Erythroblast (primary cell): ENCODE data around the gene APOF.
"Not testable (repeated sequence)": the region's sequence is repeated elsewhere in the genome, so short reads cannot be mapped to it uniquely, and the experiment has no call there.

Experiments used
- DNase-seq, 2 experiments: peaks; one replicate each; lab custom pipeline; 2025; lab: John Stamatoyannopoulos, UW
- GATA1 ChIP-seq: IDR thresholded peaks from 2 replicates; pipeline ENCODE4 v1.6.1; 2011; ENCODE audit warnings: low read depth, mild to moderate bottlenecking, control low read depth, low read length, moderate library complexity
- POLR2A ChIP-seq: IDR thresholded peaks from 2 replicates; pipeline ENCODE4 v1.6.1; 2011; ENCODE audit warnings: mild to moderate bottlenecking, low read length

Gene APOF

DNA sequence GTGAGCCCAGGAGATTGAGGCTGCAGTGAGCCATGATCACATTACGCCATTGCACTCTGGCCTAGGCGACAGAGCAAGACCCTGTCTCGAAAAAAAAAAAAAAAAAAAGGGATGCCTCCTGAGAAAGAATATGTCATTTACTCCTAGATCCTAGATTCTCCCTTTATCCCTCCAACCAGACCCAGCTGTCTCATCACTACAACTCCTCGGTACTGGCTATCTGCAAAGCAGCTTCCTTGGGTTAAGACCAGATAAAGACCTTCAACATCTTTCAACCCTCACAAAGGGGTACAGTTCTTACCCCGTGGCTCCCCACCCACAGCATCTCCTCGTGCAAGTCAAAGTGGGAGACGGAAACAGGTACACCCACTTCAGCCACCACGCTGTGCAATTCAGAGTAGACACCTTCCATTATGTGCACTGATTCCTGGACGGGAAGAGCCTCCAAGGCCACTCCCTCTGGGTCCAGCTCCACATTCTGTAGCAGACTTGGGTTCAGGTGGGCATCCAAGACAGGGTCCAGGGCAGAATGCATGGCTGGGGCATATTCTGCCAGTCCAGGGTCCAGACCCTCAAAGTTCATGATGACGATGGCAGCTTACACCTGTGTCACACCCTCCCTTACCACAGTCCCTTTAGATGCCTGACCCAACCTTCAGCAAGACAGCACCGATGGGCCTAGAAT, 30.0 kb downstream of the APOF start:
- TF ChIP-seq POLR2A (no peak), GATA1 (no peak)
- peak in 1 of 2 experiments; percentile 18 for DNase-seq

DNA sequence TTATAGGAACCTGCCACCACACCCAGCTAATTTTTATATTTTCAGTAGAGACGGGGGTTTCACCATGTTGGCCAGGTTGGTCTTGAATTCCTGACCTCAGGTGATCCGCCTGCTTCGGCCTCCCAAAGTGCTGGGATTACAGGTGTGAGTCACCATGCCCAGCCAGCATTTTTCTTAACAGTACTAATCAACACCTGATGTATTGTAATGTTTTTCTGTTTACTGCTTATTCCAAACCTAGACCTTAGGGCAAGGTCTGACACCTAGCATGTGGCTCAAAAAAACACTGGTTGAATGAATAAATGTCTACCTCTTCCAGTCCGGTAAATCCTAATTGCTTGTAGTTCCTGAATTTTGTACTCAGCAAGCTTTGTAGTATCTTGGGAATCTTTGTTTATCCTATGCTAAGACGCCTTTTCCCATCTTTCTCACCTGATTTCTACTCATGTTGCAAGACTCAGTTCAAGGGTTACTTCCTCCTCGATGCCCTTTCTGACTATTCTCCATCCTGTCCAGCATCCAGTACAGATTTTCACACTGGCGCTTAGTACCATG, 31.6 kb downstream of the APOF start:
- TF ChIP-seq POLR2A, result no peak
- no peak for TF ChIP-seq GATA1
- no peak for DNase-seq

DNA sequence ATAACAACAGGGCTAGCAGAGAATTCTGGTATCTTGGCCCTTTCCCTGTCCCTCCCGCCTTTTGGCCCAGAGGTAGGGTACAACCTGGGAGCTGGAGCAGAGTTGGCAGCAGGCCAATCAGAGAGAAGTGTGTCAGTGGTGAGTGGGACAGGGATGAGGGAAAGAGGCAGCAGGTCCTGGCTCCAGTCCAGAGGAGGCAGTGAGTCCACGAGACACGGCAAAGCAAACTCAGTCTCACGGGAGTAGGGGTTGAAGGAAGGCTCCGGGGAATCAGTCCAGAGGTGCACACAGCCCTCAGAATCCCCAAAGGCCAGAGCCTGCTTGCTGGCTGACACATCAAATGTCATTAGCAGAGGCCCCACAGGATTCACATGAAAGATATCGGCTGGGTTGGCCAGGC, 36.1 kb downstream of the APOF start:
- no peak for DNase-seq
- TF ChIP-seq GATA1, result no peak
- no peak for TF ChIP-seq POLR2A

DNA sequence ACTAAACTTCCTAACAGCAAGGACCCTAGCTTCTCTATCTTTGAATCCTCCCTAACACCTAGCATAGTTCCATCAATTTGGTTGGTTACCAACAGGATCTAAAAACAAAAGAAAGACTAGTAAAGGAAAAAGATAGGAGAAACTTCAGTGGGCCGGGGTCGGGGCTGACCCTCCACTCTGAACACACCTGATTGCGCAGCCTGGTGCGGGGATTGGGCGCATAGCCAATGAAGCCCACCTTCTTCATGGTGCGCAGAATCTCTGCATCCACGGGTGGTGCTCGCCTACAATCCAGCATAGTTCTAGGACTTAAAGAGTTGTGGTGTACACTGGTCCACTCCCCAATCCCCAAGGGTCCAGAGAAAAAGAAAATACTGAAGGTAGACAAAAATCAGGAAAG, 36.5 kb downstream of the APOF start:
- TF ChIP-seq GATA1 (no peak), POLR2A (no peak)
- no peak for DNase-seq

GRCh38 chr12:56324206-56324605, 38.5 kb downstream of the APOF start:
- no peak for DNase-seq
- no peak for TF ChIP-seq GATA1
- no peak for TF ChIP-seq POLR2A

GRCh38 chr12:56321610-56322009, 41.0 kb downstream of the APOF start:
- DNase-seq, result not testable (repeated sequence)

- peak in 1 of 2 experiments; percentile 37 for DNase-seq
- TF ChIP-seq POLR2A (no peak), GATA1 (no peak)
Observed at GRCh38 chr12:56321027-56321426, 41.6 kb downstream of the APOF start.

- TF ChIP-seq GATA1 (no peak), POLR2A (no peak)
- DNase-seq, result no peak
Observed at GRCh38 chr12:56317675-56318074, 45.0 kb downstream of the APOF start.

DNA sequence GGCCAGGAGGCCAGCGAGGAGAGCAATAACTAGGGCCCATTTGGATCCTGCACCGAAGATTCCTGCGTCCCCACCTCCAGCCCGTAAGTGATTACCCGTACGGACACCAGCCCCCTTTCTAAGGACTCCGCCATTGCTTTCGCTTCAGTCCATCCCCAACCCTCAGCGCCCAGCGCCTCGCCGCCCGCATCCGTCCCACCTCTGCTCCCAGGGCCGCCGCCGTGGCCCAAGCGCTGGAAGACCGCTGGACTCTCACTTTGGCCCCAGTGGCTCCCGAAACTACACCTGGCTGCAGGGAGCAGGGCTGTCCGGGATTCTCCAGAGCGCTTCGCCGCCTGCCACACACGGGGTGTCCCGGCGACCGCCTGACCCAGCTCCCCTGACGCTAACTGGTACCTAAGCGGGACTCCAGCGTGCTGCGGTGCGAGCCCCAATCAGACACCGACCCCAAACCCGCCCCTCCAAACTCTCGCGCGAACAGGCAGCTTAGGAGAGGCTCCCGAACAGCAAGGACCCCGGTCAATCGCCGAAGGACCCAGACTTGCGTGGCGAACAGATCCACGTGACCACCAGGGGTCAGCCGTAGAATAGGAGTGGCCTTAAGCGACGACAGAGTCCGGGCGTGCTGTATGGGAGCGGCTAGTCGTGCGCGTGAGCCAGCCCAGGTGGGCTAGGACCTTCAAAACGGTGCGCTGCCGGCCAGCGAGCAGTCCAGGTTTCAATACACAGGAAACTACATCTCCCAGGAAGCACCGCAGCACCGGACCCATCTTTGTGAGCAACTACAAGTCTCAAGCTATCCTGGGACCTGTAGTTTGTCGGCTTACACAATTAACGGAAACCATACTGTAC, 46.8 kb downstream of the APOF start, which contains the start of gene CNPY2:
CNPY2 (minus strand) TSS at position 367 of the 852 bp plus-strand sequence. CDS start 771 bp downstream, outside the sequence.
- DNase-seq, result peak; percentile 96 to 97
- TF ChIP-seq POLR2A (peak; percentile 85), GATA1 (no peak)

DNA sequence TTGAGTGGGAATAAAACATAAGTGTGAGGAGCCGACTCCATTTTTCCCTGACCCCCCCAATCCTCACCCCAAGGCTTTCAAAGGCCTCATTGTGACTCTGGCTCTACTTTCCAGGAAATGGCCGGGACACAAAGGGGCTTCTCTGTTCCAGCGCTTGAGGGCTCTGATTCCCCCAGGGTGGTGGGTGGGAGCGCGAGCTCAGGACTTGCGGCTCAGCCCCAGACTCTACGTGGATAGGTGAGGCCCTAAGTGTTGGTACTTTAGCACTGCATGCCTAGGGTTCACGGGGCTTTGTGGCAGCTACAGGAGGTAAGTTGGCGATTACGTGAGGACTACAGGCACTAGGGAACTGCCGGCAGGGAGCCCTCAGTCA, 47.4 kb downstream of the APOF start:
- peak in 1 of 2 experiments; percentile 63 for DNase-seq
- TF ChIP-seq GATA1, result no peak
- no peak for TF ChIP-seq POLR2A

DNA sequence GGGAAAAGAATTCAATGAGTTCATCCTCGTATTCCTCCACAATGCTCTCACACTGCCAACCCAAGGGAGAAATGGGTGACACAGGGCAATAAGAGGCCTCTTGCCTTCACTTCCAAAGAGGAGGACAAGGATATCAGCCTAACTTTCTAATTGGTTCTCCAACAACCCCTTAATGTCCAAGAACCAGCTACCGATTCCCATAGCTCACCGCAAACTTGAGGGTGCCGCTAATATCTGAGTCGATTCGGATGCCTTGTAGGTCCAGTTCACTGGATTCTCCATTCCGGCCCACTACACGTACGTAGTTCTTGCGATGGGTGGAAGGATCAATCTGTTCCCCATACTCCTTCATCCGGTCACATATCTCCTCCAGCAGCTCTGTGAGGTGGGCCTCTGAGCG, 51.7 kb downstream of the APOF start:
- DNase-seq, result no peak
- TF ChIP-seq GATA1, result no peak
- TF ChIP-seq POLR2A, result no peak
